GM21423 (cell line): Measurements from ENCODE around the gene TMEM170B.

Source experiments
- ATAC-seq: cut with Tn5 transposase; IDR thresholded peaks from one replicate; pipeline ENCODE4 v1.9.1; 2021; ENCODE audit warnings: mild to moderate bottlenecking, moderate library complexity; ENCODE audit not compliant: unreplicated experiment

Gene TMEM170B

GRCh38 chr6:11609324-11610071, 71.9 kb downstream of the TMEM170B start:
- no peak for ATAC-seq

GRCh38 chr6:11613336-11613735, 75.8 kb downstream of the TMEM170B start:
- ATAC-seq: no peak

- no peak for ATAC-seq
Observed at GRCh38 chr6:11613858-11614257, 76.3 kb downstream of the TMEM170B start.

DNA sequence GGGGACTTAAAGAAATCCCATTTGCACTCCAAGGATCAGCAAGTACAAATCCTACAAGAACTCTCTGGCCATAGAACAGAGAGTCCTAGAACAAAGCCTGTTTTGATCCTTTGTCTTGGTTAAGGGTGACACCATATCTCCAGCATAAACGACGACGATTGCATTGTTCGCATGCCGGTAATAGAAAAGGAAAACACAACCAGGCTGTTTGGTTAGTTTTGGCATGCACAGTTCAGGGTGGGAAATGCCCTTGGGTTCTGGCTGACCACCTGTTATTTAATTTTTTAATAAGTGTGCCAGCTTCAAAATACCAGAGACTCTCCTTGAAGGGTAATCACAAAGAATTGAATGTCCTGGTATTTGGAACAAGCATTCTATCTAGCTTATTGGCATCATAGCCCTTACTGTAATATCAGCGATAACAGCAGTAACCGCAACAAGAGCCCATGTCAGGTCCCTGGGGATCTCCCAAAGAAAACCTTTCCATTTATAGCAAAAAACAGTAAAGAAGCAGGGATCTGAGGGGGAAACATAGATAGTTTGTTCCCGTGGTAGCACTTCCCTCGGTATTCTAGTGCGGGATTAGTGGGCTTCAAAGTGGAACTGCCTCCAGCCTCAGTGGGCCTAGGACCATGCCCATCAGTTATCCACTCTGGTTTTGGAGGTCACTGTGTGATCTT, 77.1 kb downstream of the TMEM170B start:
- ATAC-seq: no peak

DNA sequence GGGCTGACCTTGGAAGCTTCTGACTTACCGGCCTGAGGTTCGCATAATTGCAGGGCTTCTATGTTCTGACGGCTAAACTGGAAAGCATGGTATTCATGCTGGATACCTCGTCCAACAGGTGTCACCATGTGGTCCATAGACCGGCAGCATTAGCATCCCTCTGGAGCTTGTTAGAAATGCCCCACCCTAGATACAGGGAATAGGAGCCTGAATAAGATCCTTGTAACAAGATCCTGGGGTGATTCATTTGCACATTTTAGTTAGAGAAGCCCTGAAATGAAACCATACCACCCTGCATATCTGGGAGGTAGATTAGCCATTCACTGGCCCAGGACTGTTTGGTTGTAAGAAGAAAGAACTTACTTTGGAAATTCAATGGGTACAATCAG, 77.7 kb downstream of the TMEM170B start:
- ATAC-seq: no peak

- ATAC-seq: no peak
Observed at GRCh38 chr6:11616200-11616611, 78.7 kb downstream of the TMEM170B start.

DNA sequence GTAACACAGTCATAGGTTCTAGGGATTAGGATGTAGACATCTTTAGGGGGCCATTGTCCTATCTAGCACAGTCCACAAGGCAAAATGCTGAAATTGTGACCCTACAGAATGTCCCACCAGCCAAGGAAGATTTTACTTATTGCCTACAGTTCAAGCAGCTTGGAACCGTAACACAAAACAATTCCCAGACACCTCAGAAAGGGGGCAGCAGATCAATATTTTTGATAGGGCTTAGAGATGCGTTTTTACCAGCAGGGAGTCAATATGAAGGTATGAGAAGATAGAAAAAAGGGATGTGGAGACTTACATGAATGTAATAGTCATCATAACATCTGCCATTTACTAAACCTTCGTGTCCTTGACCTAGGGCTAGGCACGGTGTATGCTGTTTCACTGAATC, 81.0 kb downstream of the TMEM170B start:
- ATAC-seq: no peak

- ATAC-seq: no peak
Observed at GRCh38 chr6:11621119-11621518, 83.6 kb downstream of the TMEM170B start.

DNA sequence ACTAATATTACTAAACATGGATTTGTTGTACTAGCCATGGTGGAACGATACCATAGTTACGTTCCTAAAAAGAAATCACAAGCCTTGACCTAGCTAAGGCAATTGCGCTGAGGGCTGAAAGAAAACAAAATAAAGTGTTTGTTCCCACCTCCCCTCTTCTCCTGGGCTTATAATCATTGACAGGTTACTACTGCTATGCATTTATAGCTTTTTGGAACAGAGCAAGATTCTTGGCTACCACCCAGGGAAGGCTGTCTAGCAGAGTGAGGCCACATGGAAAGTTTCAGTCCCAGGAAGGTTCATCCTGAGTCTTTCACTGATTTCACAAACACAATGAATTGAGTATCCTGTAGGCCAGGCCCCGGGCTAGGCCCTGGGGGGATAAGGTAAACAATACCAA, 84.6 kb downstream of the TMEM170B start:
- ATAC-seq: no peak

GRCh38 chr6:11623272-11623671, 85.7 kb downstream of the TMEM170B start:
- ATAC-seq: no peak

DNA sequence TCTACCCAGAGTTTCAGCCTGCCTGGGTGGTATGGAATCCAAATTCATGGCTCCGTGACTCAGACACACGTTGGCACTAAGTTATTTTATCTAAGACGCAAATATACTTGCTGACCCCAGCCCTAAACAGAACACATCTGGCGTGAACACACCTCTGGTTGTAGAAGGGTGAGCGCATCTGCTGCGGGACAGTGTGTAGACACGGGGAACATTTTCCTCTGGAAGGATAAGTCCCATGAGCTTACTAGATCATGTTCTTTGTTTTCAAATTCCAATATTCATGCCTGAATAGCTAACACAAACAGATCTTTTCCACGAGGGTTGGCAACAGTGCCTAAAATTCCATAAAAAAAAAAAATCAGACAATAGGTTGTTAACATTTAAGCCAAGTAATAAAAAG, 87.8 kb downstream of the TMEM170B start:
- ATAC-seq: no peak

- ATAC-seq: no peak
Observed at GRCh38 chr6:11626356-11626755, 88.8 kb downstream of the TMEM170B start.

DNA sequence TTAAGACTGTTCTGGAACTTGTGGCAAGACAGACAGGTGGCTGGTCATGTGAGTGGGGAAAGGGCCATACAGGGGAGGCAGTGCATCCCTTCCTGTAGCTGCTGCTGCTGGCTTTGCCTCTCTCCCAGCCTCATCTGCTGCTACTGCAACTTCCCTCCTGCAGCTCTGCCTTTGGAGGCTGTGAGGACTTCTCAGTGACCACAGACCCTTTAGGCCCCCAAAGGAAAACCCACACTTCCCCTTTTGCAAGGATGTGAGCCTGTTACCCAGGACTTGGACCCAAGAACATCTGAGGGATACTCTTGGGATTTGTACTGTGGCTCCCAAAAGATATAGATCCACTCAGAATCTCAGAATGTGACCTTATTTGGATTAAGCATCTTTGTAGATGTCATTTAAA, 91.0 kb downstream of the TMEM170B start:
- ATAC-seq: no peak

GRCh38 chr6:11631008-11631407, 93.5 kb downstream of the TMEM170B start:
- ATAC-seq: no peak

DNA sequence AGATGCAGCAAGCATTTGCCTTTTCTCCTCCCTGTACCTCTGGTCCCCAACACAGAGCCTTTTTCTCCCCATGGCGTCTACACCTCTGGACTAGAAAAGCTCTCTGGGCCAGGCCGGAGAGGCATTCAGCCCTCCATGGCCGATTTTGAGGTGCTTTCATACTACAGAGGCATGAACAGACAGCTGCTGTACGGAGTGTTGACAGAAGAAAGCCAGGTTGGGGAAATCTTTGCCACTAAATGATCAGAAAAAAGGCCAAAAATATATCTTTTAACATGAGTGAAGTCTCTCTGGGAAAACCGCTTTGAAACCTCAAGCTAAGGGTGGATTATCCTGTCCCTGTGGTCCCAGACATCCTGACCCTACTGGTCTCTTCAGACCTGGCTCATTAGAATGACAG, 94.0 kb downstream of the TMEM170B start:
- ATAC-seq: no peak

GRCh38 chr6:11632231-11632630, 94.7 kb downstream of the TMEM170B start:
- ATAC-seq: no peak

- ATAC-seq: no peak
Observed at GRCh38 chr6:11632795-11633511, 95.4 kb downstream of the TMEM170B start.
